Lower leg skin (tissue), 4 donors: Measurements from ENCODE around the gene KANK4. TPM values are rescaled to one million over a fixed set of nuclear protein-coding genes. Genes with fewer than 3 reads are reported as not detected.

Experiments
- DNase-seq, 2 donors: peaks; one replicate each; pipeline ENCODE4 v3.0.0-alpha.2; 2019; ENCODE audit warnings: low spot score in 2 of 2
- H3K4me3 ChIP-seq: fragments of 200-600 bp; sonication (generic); 2 replicates; pipeline ENCODE4 v1.5.1; 2017; ENCODE audit warnings: mild to moderate bottlenecking, low read depth; ENCODE audit not compliant: poor library complexity, severe bottlenecking
- CTCF ChIP-seq, 3 donors: fragments of 450-650 bp; IDR thresholded peaks; one replicate each; pipeline ENCODE4 v1.5.1; 2016; ENCODE audit warnings: antibody characterized with exemption in 3 of 3, mild to moderate bottlenecking in 3 of 3, moderate library complexity in 2 of 3
- POLR2A ChIP-seq, 2 donors: fragments of 450-650 bp; IDR thresholded peaks; one replicate each; pipeline ENCODE4 v1.6.1; 2016 to 2017; ENCODE audit warnings: antibody characterized with exemption in 2 of 2, mild to moderate bottlenecking in 1 of 2, moderate library complexity in 1 of 2
- WGBS, 2 donors: methylation state at CpG; one replicate each; pipeline ENCODE4 v1.1.5; 2018; 5-methylcytosine and 5-hydroxymethylcytosine counted together
- intact Hi-C: fragments of 100-400 bp; cut with DNase I; formaldehyde crosslinking; loops from one replicate; pipeline ENCODE4 v1.15.0; 2023; ENCODE audit warnings: low total_unique reads
- total RNA-seq, 4 donors: library from RNA; depleted of rRNA; stranded (reverse); fragments of >200 nt; gene quantifications; one replicate each; pipeline ENCODE4 v1.1.0, GENCODE V29; 2016

The KANK4 gene
- total RNA-seq, 4 donors from 2014 or later = 0.21 to 1.5 (median 0.72) TPM

GRCh38 chr1:62208970-62209369 is 110.3 kb downstream of the KANK4 start:
- TF ChIP-seq POLR2A (IDR thresholded peaks at IDR 0.05) (no peak), CTCF (IDR thresholded peaks at IDR 0.05) (no peak)
- no peak overlapping the region for H3K4me3 ChIP-seq
- DNase-seq = no peak
- WGBS, 2 donors = 29 to 52% methylated on average over 1 of the region's 1 CpG
- intact Hi-C loops = no loop called here

- WGBS, 2 donors = 97 to 98% methylated on average over 5 of the region's 5 CpGs
- TF ChIP-seq POLR2A (IDR thresholded peaks at IDR 0.05) (no peak), CTCF (IDR thresholded peaks at IDR 0.05) (no peak)
- intact Hi-C loops = no loop called here
- no peak for DNase-seq
- no peak overlapping the region for H3K4me3 ChIP-seq
Observed at GRCh38 chr1:62208087-62208486, 111.1 kb downstream of the KANK4 start.

GRCh38 chr1:62207187-62207586 is 112.0 kb downstream of the KANK4 start:
- 94 to 99% methylated on average over 2 of the region's 2 CpGs for WGBS, 2 donors
- no peak for TF ChIP-seq POLR2A (IDR thresholded peaks at IDR 0.05)
- no peak for TF ChIP-seq CTCF (IDR thresholded peaks at IDR 0.05)
- H3K4me3 ChIP-seq = no peak overlapping the region
- no peak for DNase-seq
- intact Hi-C loops = no loop called here

GRCh38 chr1:62198781-62199125 is 120.5 kb downstream of the KANK4 start:
- WGBS, 2 donors = 26 to 28% methylated on average over 3 of the region's 3 CpGs
- TF ChIP-seq CTCF (IDR thresholded peaks at IDR 0.05) = no peak
- TF ChIP-seq POLR2A (IDR thresholded peaks at IDR 0.05) = no peak
- H3K4me3 ChIP-seq = no peak overlapping the region
- no peak for DNase-seq
- intact Hi-C loops = no loop called here

- intact Hi-C loops = no loop called here
- 60% methylated on average over 14 of the region's 14 CpGs for WGBS, 2 donors
- no peak for DNase-seq
- TF ChIP-seq CTCF (IDR thresholded peaks at IDR 0.05) (no peak), POLR2A (IDR thresholded peaks at IDR 0.05) (no peak)
- H3K4me3 ChIP-seq = no peak overlapping the region
Observed at GRCh38 chr1:62198069-62198780, 121.0 kb downstream of the KANK4 start.
